Gastrocnemius medialis (tissue), 4 donors: ENCODE results near the gene SULT1C3.

Experiments used
- POLR2A ChIP-seq, 2 donors: fragments of 450-650 bp; IDR thresholded peaks; one replicate each; pipeline ENCODE4 v1.6.1; 2017; ENCODE audit warnings: antibody characterized with exemption in 2 of 2, mild to moderate bottlenecking in 2 of 2, moderate library complexity in 2 of 2
- TF ChIP-seq, protein P1 (sequence below), 5 experiments: fragments of 450-650 bp in 3 of 5; fragments of 200-600 bp in 2 of 5; sonication (generic) in 2 of 5; IDR thresholded peaks in 4 of 5; conservative IDR thresholded peaks in 1 of 5; 1 replicate in 4 of 5; 2 replicates in 1 of 5; pipeline ENCODE4 v1.5.1; 2016 to 2019; ENCODE audit warnings: antibody characterized with exemption in 5 of 5, mild to moderate bottlenecking in 3 of 5, moderate library complexity in 3 of 5

GRCh38 chr2:108287169-108287568, 47.4 kb downstream of the SULT1C3 start:
- no peak for TF ChIP-seq POLR2A (IDR thresholded peaks at IDR 0.05)
- TF ChIP-seq, protein P1, sequence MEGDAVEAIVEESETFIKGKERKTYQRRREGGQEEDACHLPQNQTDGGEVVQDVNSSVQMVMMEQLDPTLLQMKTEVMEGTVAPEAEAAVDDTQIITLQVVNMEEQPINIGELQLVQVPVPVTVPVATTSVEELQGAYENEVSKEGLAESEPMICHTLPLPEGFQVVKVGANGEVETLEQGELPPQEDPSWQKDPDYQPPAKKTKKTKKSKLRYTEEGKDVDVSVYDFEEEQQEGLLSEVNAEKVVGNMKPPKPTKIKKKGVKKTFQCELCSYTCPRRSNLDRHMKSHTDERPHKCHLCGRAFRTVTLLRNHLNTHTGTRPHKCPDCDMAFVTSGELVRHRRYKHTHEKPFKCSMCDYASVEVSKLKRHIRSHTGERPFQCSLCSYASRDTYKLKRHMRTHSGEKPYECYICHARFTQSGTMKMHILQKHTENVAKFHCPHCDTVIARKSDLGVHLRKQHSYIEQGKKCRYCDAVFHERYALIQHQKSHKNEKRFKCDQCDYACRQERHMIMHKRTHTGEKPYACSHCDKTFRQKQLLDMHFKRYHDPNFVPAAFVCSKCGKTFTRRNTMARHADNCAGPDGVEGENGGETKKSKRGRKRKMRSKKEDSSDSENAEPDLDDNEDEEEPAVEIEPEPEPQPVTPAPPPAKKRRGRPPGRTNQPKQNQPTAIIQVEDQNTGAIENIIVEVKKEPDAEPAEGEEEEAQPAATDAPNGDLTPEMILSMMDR (IDR thresholded peaks at IDR 0.05 in 4 of 5, conservative IDR thresholded peaks at IDR 0.05 in 1 of 5), result no peak
